Naive thymus-derived CD4-positive, alpha-beta T cell (primary cell): ENCODE measurements around the gene NPL. TPM values are rescaled to one million over a fixed set of nuclear protein-coding genes. Genes with fewer than 3 reads are reported as not detected.
A peak's percentile ranks its signal among the peaks of the same experiment; 100 is the strongest.

ENCODE experiments used
- ATAC-seq: fragments of 150-1000 bp; cut with Tn5 transposase; 2 replicates; pipeline ENCODE4 v1.10.0; 2021; ENCODE audit warnings: mild to moderate bottlenecking, moderate library complexity
- CTCF ChIA-PET: fragments of 350-600 bp; sonication (Branson Sonifier 250); formaldehyde crosslinking; loops from one replicate; lab custom pipeline; 2021; ENCODE audit warnings: antibody characterized with exemption; lab: Charles Lee
- POLR2A ChIA-PET: fragments of 350-600 bp; sonication (Branson Sonifier 250); formaldehyde crosslinking; loops from one replicate; lab custom pipeline; 2021; ENCODE audit warnings: antibody characterized with exemption, inconsistent platforms; lab: Charles Lee
- DNase-seq, 9 donors: peaks; one replicate each; pipeline versions ENCODE4 v3.0.0 to v3.0.0-alpha.2; 2020 to 2022; ENCODE audit warnings: mixed read lengths in 1 of 9
- H3K27ac ChIP-seq: one replicate; pipeline ENCODE4 v1.7.0; 2013; ENCODE audit warnings: mild to moderate bottlenecking, low read depth, low read length, moderate library complexity
- H3K27me3 ChIP-seq, 2 donors: one replicate each; pipeline ENCODE4 v1.7.0; 2013; ENCODE audit warnings: low read length in 2 of 2, mild to moderate bottlenecking in 2 of 2, moderate library complexity in 2 of 2; ENCODE audit not compliant: control insufficient read depth in 2 of 2, insufficient read depth in 2 of 2
- H3K36me3 ChIP-seq, 3 experiments: 1 replicate in 2 of 3; 2 replicates in 1 of 3; pipeline ENCODE4 v1.7.0; 2013; ENCODE audit warnings: low read length in 3 of 3, mild to moderate bottlenecking in 3 of 3, moderate library complexity in 1 of 3; ENCODE audit not compliant: insufficient read depth in 3 of 3, control insufficient read depth in 2 of 3
- H3K4me1 ChIP-seq, 2 donors: one replicate each; pipeline ENCODE4 v1.7.0; 2013; ENCODE audit warnings: low read length in 2 of 2, mild to moderate bottlenecking in 2 of 2, moderate library complexity in 1 of 2; ENCODE audit not compliant: control insufficient read depth in 2 of 2, insufficient read depth in 2 of 2
- H3K4me3 ChIP-seq: 2 replicates; pipeline ENCODE4 v1.7.0; 2013; ENCODE audit warnings: mild to moderate bottlenecking, low read length
- H3K9me3 ChIP-seq, 3 experiments: 1 replicate in 2 of 3; 2 replicates in 1 of 3; pipeline ENCODE4 v1.7.0; 2013; ENCODE audit warnings: low read length in 3 of 3; ENCODE audit not compliant: control insufficient read depth in 2 of 3
- H3K27ac Mint-ChIP-seq, 9 donors: one replicate each; pipeline ENCODE4 v1.8.0; 2020 to 2022; ENCODE audit warnings: mixed read lengths in 9 of 9, mild to moderate bottlenecking in 8 of 9, moderate library complexity in 5 of 9, inconsistent platforms in 2 of 9
- H3K27me3 Mint-ChIP-seq, 5 donors: one replicate each; pipeline ENCODE4 v1.8.0; 2021 to 2022; ENCODE audit warnings: mixed read lengths in 5 of 5, mild to moderate bottlenecking in 1 of 5
- H3K36me3 Mint-ChIP-seq, 5 donors: one replicate each; pipeline ENCODE4 v1.8.0; 2020 to 2022; ENCODE audit warnings: mixed read lengths in 5 of 5, mild to moderate bottlenecking in 3 of 5, inconsistent platforms in 1 of 5
- H3K4me1 Mint-ChIP-seq, 7 donors: one replicate each; pipeline ENCODE4 v1.8.0; 2020 to 2022; ENCODE audit warnings: mixed read lengths in 7 of 7, mild to moderate bottlenecking in 3 of 7, inconsistent platforms in 1 of 7
- H3K4me3 Mint-ChIP-seq, 10 donors: one replicate each; pipeline ENCODE4 v1.8.0; 2020 to 2022; ENCODE audit warnings: mild to moderate bottlenecking in 10 of 10, mixed read lengths in 10 of 10, moderate library complexity in 6 of 10, inconsistent platforms in 2 of 10
- H3K9me3 Mint-ChIP-seq, 11 donors: one replicate each; pipeline ENCODE4 v1.8.0; 2020 to 2022; ENCODE audit warnings: mixed read lengths in 11 of 11, mild to moderate bottlenecking in 4 of 11, inconsistent platforms in 1 of 11, moderate library complexity in 1 of 11
- intact Hi-C, 2 donors: fragments of 100-400 bp; cut with micrococcal nuclease; formaldehyde crosslinking; loops; one replicate each; pipeline ENCODE4 v1.15.1; 2023
- polyA plus RNA-seq, 2 donors: library from polyadenylated mRNA; unstranded; fragments of 300-500 nt; fragmentation: Illumina TruSeq; gene quantifications; one replicate each; pipeline ENCODE4 v1.2.3, GENCODE V29; 2021
- total RNA-seq, 6 experiments: library from RNA in 5 of 6; stranded (reverse) in 5 of 6; gene quantifications; 1 replicate in 5 of 6; 2 replicates in 1 of 6; pipeline ENCODE4 v1.2.3 and lab custom pipeline; 2021 to 2026

Gene NPL
- total and polyA plus RNA-seq, 7 experiments from 2014 or later = 3.0 to 20.8 (median 6.9) TPM

- H3K9me3 ChIP-seq = no peaks in the 10 kb centered on the region
- CTCF ChIA-PET = no interaction called here
- intact Hi-C loops = loop anchor here in 1 of 2 donors (2.0 to 10.0 kb wide), 3 partner anchors 15 to 667 kb away; no protein-coding TSS in a partner anchor
- Mint-ChIP-seq H3K27me3 (no peaks in the 10 kb centered on the region), H3K36me3 (peaks cover 27 to 81% (median 61%) of the 10 kb centered on the region in 5 donors), H3K4me1 (peaks cover 3 to 21% (median 6%) of the 10 kb centered on the region in 7 donors), H3K9me3 (no peaks in the 10 kb centered on the region), H3K4me3 (no peak overlapping the region), H3K27ac (peak overlapping the region in 1 of 9 donors; percentile 21)
- no peaks in the 10 kb centered on the region for H3K4me1 ChIP-seq
- DNase-seq = no peak
- POLR2A ChIA-PET = interaction anchor here (0.6 kb wide), 1 partner anchor 23 kb away, joined by 3 read pairs; no protein-coding TSS in a partner anchor
- ATAC-seq = no peak
- H3K36me3 ChIP-seq = peaks cover 63 to 100% (median 83%) of the 10 kb centered on the region in 3 experiments
- no peak overlapping the region for H3K27ac ChIP-seq
- no peak overlapping the region for H3K4me3 ChIP-seq
- no peaks in the 10 kb centered on the region for H3K27me3 ChIP-seq
Measured at GRCh38 chr1:182877331-182877730, 87.8 kb downstream of the NPL start.

- H3K27ac Mint-ChIP-seq = peak overlapping the region in 3 of 9 donors; percentile 21 to 54 (median 50)
- POLR2A ChIA-PET = interaction anchor here (0.6 kb wide), 1 partner anchor 24 kb away, joined by 3 read pairs; no protein-coding TSS in a partner anchor
Measured at GRCh38 chr1:182877842-182878241, 88.3 kb downstream of the NPL start.

More at GRCh38 chr1:182877842-182878241, 88.3 kb downstream of the NPL start:
- H3K27me3 Mint-ChIP-seq = no peaks in the 10 kb centered on the region
- CTCF ChIA-PET = no interaction called here
- H3K36me3 ChIP-seq = peaks cover 62 to 98% (median 81%) of the 10 kb centered on the region in 3 experiments
- no peaks in the 10 kb centered on the region for H3K9me3 Mint-ChIP-seq
- H3K27ac ChIP-seq = no peak overlapping the region
- ATAC-seq (no peak), DNase-seq (peak in 1 of 9 donors; percentile 30)
- H3K4me1 ChIP-seq = no peaks in the 10 kb centered on the region
- H3K4me3 ChIP-seq = no peak overlapping the region
- intact Hi-C loops = loop anchor here in 1 of 2 donors (2.0 to 10.0 kb wide), 3 partner anchors 15 to 667 kb away; no protein-coding TSS in a partner anchor
- peaks cover 28 to 82% (median 63%) of the 10 kb centered on the region in 5 donors for H3K36me3 Mint-ChIP-seq
- H3K9me3 ChIP-seq = no peaks in the 10 kb centered on the region
- peaks cover 3 to 21% (median 6%) of the 10 kb centered on the region in 7 donors for H3K4me1 Mint-ChIP-seq
- H3K4me3 Mint-ChIP-seq = no peak overlapping the region
- no peaks in the 10 kb centered on the region for H3K27me3 ChIP-seq

Other genes starting within 250 kb of the NPL start
- gene RNASEL, start 200.5 kb upstream of the NPL start, total RNA-seq = 10 to 100 TPM in 3 of 5 experiments, 1 to 10 TPM in 2; 5.7 to 34.9 (median 12.1) TPM
- gene RNASEL, start 200.5 kb upstream of the NPL start, polyA plus RNA-seq = 10 to 100 TPM in 1 of 2 donors, 1 to 10 TPM in 1; 8.2 to 15.1 TPM
- gene RGS16, start 185.4 kb upstream of the NPL start, total RNA-seq = 10 to 100 TPM in 1 of 5 experiments, 1 to 10 TPM in 2, under 1 TPM in 2; 0.49 to 17.5 (median 3.4) TPM
- gene RGS16, start 185.4 kb upstream of the NPL start, polyA plus RNA-seq = under 1 TPM; 0.10 to 0.27 TPM
- gene RGS8, start 105.2 kb upstream of the NPL start, total RNA-seq = not detected
- gene RGS8, start 105.2 kb upstream of the NPL start, polyA plus RNA-seq = not detected
- 100 to 1,000 TPM; 207 to 299 (median 227) TPM for gene DHX9, start 49.6 kb downstream of the NPL start, total RNA-seq
- 100 to 1,000 TPM in 1 of 2 donors, 10 to 100 TPM in 1; 96.9 to 154 TPM for gene DHX9, start 49.6 kb downstream of the NPL start, polyA plus RNA-seq
- gene SHCBP1L, start 163.4 kb downstream of the NPL start, total RNA-seq = not detected
- not detected for gene SHCBP1L, start 163.4 kb downstream of the NPL start, polyA plus RNA-seq
- gene LAMC1, start 233.6 kb downstream of the NPL start, total RNA-seq = 1 to 10 TPM in 1 of 5 experiments, under 1 TPM in 4; 0.02 to 1.3 (median 0.24) TPM
- not detected for gene LAMC1, start 233.6 kb downstream of the NPL start, polyA plus RNA-seq